Stomach (tissue), 4 donors: Measurements from ENCODE around the gene C5orf63.

Experiments
- CTCF ChIP-seq, 7 experiments: fragments of 450-650 bp in 4 of 7; fragments of 200-600 bp in 3 of 7; sonication (generic) in 3 of 7; IDR thresholded peaks; one replicate each; pipeline ENCODE4 v1.5.1; 2016 to 2019; ENCODE audit warnings: antibody characterized with exemption in 7 of 7, control low read depth in 2 of 7, mild to moderate bottlenecking in 1 of 7
- EP300 ChIP-seq: sonication (generic); formaldehyde crosslinking; IDR thresholded peaks from one replicate; pipeline ENCODE4 v1.6.1; 2017; ENCODE audit warnings: antibody characterized with exemption
- POLR2AphosphoS5 ChIP-seq, 3 donors: sonication (generic); formaldehyde crosslinking; IDR thresholded peaks; one replicate each; pipeline ENCODE4 v1.6.1; 2016; ENCODE audit warnings: antibody characterized with exemption in 3 of 3

DNA sequence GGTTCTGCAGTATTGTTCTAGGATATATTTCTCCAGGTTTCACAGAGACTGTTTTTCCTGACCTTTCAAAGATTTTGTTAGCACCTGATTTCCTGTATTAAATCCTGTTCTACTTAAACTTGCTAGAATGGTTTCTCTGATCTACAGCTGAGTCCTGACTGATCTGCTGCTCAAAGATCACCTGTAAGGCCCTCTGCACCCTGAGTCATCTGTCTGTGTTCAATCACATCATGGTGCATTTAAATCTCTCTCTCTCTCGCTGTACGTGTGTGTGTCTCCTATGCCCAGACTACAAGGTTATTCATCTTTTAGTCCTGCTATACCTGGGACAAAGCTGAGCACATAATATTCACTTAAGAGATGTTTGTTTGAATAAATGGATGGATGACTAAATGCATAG lies 13.3 kb upstream of the C5orf63 start:
- no peak for TF ChIP-seq CTCF (IDR thresholded peaks at IDR 0.05)
- TF ChIP-seq EP300: no peak
- TF ChIP-seq POLR2AphosphoS5 (IDR thresholded peaks at IDR 0.05): no peak
